ENCODE data around the gene CNGA1.

Gene CNGA1

GRCh38 chr4:48024522-48024921 is 8.0 kb upstream of the CNGA1 start:
- ChIA-PET POLR2A (no interaction called here), CTCF (no interaction called here)
- no peak for DNase-seq (ENCODE audit: extremely low spot score)
- no peak for TF ChIP-seq LEF1 (IDR thresholded peaks at IDR 0.05; ENCODE audit: borderline replicate concordance)
- TF ChIP-seq TARDBP (IDR thresholded peaks at IDR 0.05): no peak
- TF ChIP-seq ZNF384 (IDR thresholded peaks at IDR 0.05): no peak
- TF ChIP-seq BHLHE40 (IDR thresholded peaks at IDR 0.05; ENCODE audit: borderline replicate concordance): no peak
- TF ChIP-seq L3MBTL2 (conservative IDR thresholded peaks at IDR 0.05): no peak
- no peak for TF ChIP-seq FOXM1 (IDR thresholded peaks at IDR 0.05; ENCODE audit: borderline replicate concordance)
- TF ChIP-seq NFRKB (IDR thresholded peaks at IDR 0.05): no peak
- no peak for TF ChIP-seq SUZ12 (IDR thresholded peaks at IDR 0.05)
- no peak for TF ChIP-seq CTBP1 (IDR thresholded peaks at IDR 0.05; ENCODE audit: borderline replicate concordance)
- no peak for TF ChIP-seq FOXK2 (IDR thresholded peaks at IDR 0.05)
- no peak for TF ChIP-seq PKNOX1 (IDR thresholded peaks at IDR 0.05)
- TF ChIP-seq SP1 (IDR thresholded peaks at IDR 0.05): no peak
- TF ChIP-seq HDGF (IDR thresholded peaks at IDR 0.05; ENCODE audit: borderline replicate concordance): no peak
- TF ChIP-seq FOXA1 (IDR thresholded peaks at IDR 0.05): no peak
- no peak for TF ChIP-seq ARNT (IDR thresholded peaks at IDR 0.05)
- TF ChIP-seq ELF4 (IDR thresholded peaks at IDR 0.05): no peak

DNA sequence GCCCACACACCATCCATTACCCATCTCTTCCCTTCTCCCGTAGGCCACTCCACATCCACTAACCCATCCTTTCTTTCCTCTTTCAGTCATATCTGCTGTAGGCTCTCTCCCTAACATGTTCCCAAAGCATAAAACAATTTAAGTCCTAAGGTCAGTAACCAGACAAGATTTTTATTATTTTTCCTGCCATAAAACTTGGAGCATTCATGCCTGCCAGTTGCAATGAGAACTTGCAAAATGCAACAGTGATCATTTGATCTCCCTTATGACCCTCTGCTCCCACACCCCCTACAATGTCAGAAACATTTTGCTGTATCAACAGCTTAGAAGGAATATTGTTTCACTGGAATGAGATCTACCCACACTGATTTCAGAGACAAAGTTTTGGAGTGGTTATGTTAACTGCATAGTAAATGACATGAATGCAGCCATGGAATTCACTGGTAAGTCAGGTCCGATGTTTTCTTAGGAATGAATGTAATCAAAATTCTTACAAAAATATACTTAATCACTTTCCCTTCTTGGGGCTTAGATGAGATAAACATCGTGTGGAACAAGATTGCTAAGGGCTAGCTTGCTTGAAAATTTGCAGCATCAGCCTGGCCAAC is 5.8 kb upstream of the CNGA1 start:
- ChIA-PET CTCF (no interaction called here), POLR2A (no interaction called here)
- no peak for DNase-seq (ENCODE audit: extremely low spot score)
- TF ChIP-seq NFRKB (IDR thresholded peaks at IDR 0.05) (no peak), TARDBP (IDR thresholded peaks at IDR 0.05) (no peak), ZNF384 (IDR thresholded peaks at IDR 0.05) (no peak), ELF4 (IDR thresholded peaks at IDR 0.05) (no peak), L3MBTL2 (conservative IDR thresholded peaks at IDR 0.05) (no peak), PKNOX1 (IDR thresholded peaks at IDR 0.05) (no peak), SP1 (IDR thresholded peaks at IDR 0.05) (no peak), FOXK2 (IDR thresholded peaks at IDR 0.05) (no peak), FOXA1 (IDR thresholded peaks at IDR 0.05) (no peak), CTBP1 (IDR thresholded peaks at IDR 0.05; ENCODE audit: borderline replicate concordance) (no peak), FOXM1 (IDR thresholded peaks at IDR 0.05; ENCODE audit: borderline replicate concordance) (no peak), HDGF (IDR thresholded peaks at IDR 0.05; ENCODE audit: borderline replicate concordance) (no peak)

GRCh38 chr4:48021100-48021499 is 4.6 kb upstream of the CNGA1 start:
- POLR2A ChIA-PET: no interaction called here
- no peak for DNase-seq (ENCODE audit: extremely low spot score)
- TF ChIP-seq ARNT (IDR thresholded peaks at IDR 0.05) (no peak), L3MBTL2 (conservative IDR thresholded peaks at IDR 0.05) (no peak)
- CTCF ChIA-PET: no interaction called here

DNA sequence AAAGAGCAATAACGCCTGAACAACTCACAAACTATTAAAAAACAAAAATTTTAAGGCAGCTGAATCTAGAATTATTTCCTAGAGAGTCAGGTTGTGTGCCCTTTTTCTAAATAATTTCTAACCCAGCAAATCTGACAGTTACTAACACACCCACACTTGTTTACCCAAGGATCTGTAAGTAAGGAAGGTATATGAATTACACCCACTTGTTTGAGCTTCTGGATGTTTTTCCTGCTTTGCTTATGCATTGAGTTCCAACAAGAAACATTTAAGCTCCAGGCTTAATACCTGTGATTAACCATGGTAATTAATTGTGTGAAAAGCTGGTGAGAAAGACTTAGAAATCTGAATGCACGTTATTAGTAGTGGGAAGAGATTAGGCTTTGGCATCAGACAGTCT is 1.6 kb upstream of the CNGA1 start:
- ChIA-PET CTCF (interaction anchor here (1.1 kb wide), 1 partner anchor 16 kb away, joined by 3 read pairs; no protein-coding TSS in a partner anchor), POLR2A (no interaction called here)
- DNase-seq (ENCODE audit: extremely low spot score): no peak
- TF ChIP-seq SUZ12 (IDR thresholded peaks at IDR 0.05): no peak
- TF ChIP-seq NFRKB (IDR thresholded peaks at IDR 0.05): no peak
- TF ChIP-seq L3MBTL2 (conservative IDR thresholded peaks at IDR 0.05): no peak
- TF ChIP-seq TARDBP (IDR thresholded peaks at IDR 0.05): no peak
- TF ChIP-seq FOXK2 (IDR thresholded peaks at IDR 0.05): no peak
- no peak for TF ChIP-seq ARNT (IDR thresholded peaks at IDR 0.05)
- TF ChIP-seq CTBP1 (IDR thresholded peaks at IDR 0.05; ENCODE audit: borderline replicate concordance): no peak
- no peak for TF ChIP-seq LEF1 (IDR thresholded peaks at IDR 0.05; ENCODE audit: borderline replicate concordance)
- no peak for TF ChIP-seq FOXA1 (IDR thresholded peaks at IDR 0.05)
- TF ChIP-seq ZNF384 (IDR thresholded peaks at IDR 0.05): no peak
- no peak for TF ChIP-seq ELF4 (IDR thresholded peaks at IDR 0.05)
- TF ChIP-seq PKNOX1 (IDR thresholded peaks at IDR 0.05): no peak
- TF ChIP-seq SP1 (IDR thresholded peaks at IDR 0.05): no peak
- TF ChIP-seq BHLHE40 (IDR thresholded peaks at IDR 0.05; ENCODE audit: borderline replicate concordance): no peak
- no peak for TF ChIP-seq HDGF (IDR thresholded peaks at IDR 0.05; ENCODE audit: borderline replicate concordance)
- TF ChIP-seq FOXM1 (IDR thresholded peaks at IDR 0.05; ENCODE audit: borderline replicate concordance): no peak

DNA sequence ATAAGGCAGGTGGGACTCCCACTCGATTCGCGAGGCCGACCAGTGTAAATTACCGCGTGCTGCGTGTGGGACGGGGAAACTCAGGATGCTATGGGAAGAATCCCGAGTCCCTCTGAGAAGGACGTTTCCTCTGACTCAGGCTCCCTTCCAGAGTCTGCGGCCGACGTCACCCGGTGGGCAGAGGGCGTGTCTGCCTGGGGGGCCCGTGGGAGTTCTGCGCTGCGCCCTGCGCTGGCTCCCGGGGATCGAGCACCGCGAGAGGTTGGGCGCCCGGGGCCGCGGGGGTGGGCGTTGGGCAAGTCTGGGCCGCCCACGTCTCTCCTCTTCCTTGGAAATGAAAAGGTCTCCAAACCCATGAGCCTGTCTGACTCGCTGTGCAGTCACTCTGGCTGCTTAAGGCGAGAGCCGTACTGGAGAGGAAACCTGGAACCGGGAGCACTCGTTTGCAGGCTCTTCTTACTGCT is 659 bp upstream of the CNGA1 start:
- TF ChIP-seq NFRKB (IDR thresholded peaks at IDR 0.05) (no peak), CTBP1 (IDR thresholded peaks at IDR 0.05; ENCODE audit: borderline replicate concordance) (no peak), SUZ12 (IDR thresholded peaks at IDR 0.05) (no peak), ZNF384 (IDR thresholded peaks at IDR 0.05) (no peak), PKNOX1 (IDR thresholded peaks at IDR 0.05) (no peak), ARNT (IDR thresholded peaks at IDR 0.05) (no peak), TARDBP (IDR thresholded peaks at IDR 0.05) (no peak), HDGF (IDR thresholded peaks at IDR 0.05; ENCODE audit: borderline replicate concordance) (no peak), FOXM1 (IDR thresholded peaks at IDR 0.05; ENCODE audit: borderline replicate concordance) (no peak), BHLHE40 (IDR thresholded peaks at IDR 0.05; ENCODE audit: borderline replicate concordance) (no peak), LEF1 (IDR thresholded peaks at IDR 0.05; ENCODE audit: borderline replicate concordance) (no peak), FOXA1 (IDR thresholded peaks at IDR 0.05) (no peak), L3MBTL2 (conservative IDR thresholded peaks at IDR 0.05) (no peak; the same call in 1 of the 2 replicates), SP1 (IDR thresholded peaks at IDR 0.05) (no peak), FOXK2 (IDR thresholded peaks at IDR 0.05) (no peak)
- DNase-seq (ENCODE audit: extremely low spot score): peak; percentile 42
- ChIA-PET CTCF (no interaction called here), POLR2A (no interaction called here)

Measured in HEK293T (cell line).